Measurements from ENCODE around the gene IL1RL1.

The IL1RL1 gene

DNA sequence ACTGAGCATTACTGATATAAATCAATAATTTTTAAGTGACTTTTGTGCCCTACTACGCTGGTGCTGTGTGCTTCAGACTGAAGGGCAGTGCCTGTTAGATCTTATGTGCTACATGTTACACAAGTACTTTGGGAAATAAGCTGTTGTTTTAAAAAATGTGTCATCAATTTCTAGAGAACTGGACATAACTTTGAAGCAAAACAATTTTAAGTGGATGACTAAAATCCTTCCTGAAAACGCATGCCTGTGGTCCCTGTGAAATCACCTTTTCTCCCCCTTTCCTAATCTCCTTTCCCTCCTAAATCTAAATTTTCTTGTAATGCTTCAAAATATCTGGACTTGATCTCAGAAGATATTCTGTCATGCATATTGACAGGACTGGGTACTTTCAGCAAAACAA is 7.1 kb upstream of the IL1RL1 start:
- no peak for DNase-seq (ENCODE audit: low spot score)
- WGBS, 2 donors (ENCODE audit: extremely low coverage in 2 of 2, insufficient read length in 2 of 2, insufficient replicate concordance in 1 of 2) = no CpG with 5 or more reads among the region's 2 CpGs
- Histone ChIP-seq H3K4me3 (ENCODE audit: low read length in 2 of 2) (no peak overlapping the region), H3K79me1 (ENCODE audit: low read depth, low read length) (no peaks in the 10 kb centered on the region), H2BK12ac (ENCODE audit: low read length) (no peak overlapping the region), H2BK5ac (ENCODE audit: low read length) (no peak overlapping the region), H3K27me3 (ENCODE audit: control insufficient read depth in 3 of 3, insufficient read depth in 3 of 3, low read depth in 1 of 3, low read length in 3 of 3) (no peaks in the 10 kb centered on the region), H3K9ac (ENCODE audit: low read depth, low read length, poor library complexity) (no peak overlapping the region), H3K9me3 (replicated peaks in 1 of 2; ENCODE audit: control insufficient read depth in 2 of 2, insufficient read depth in 1 of 2, low read depth in 1 of 2, low read length in 2 of 2) (no peaks in the 10 kb centered on the region), H2BK120ac (ENCODE audit: low read depth, low read length) (no peak overlapping the region), H4K91ac (ENCODE audit: low read depth, low read length, poor library complexity) (no peak overlapping the region), H2AK5ac (ENCODE audit: low read depth, low read length) (no peak overlapping the region), H4K8ac (ENCODE audit: low read depth, low read length) (no peak overlapping the region), H3K36me3 (replicated peaks in 1 of 2; ENCODE audit: control insufficient read depth in 2 of 2, insufficient read depth in 2 of 2, low read length in 2 of 2) (no peaks in the 10 kb centered on the region), H3K18ac (ENCODE audit: low read length) (no peak overlapping the region), H3K14ac (ENCODE audit: low read length) (no peak overlapping the region), H3K27ac (replicated peaks; ENCODE audit: low read length) (no peak overlapping the region), H2BK15ac (ENCODE audit: low read length) (no peak overlapping the region), H3K4ac (ENCODE audit: low read length) (no peak overlapping the region), H2AFZ (ENCODE audit: low read length) (no peak overlapping the region), H3K4me1 (ENCODE audit: control insufficient read depth in 2 of 2, insufficient read depth in 1 of 2, low read depth in 1 of 2, low read length in 2 of 2) (no peaks in the 10 kb centered on the region), H3K4me2 (ENCODE audit: insufficient read depth, low read length, poor library complexity, severe bottlenecking) (no peak overlapping the region), H3K23ac (ENCODE audit: low read depth, low read length, poor library complexity) (no peak overlapping the region)

GRCh38 chr2:102304711-102305611 is 6.4 kb upstream of the IL1RL1 start:
- Histone ChIP-seq H3K9ac (ENCODE audit: low read depth, low read length, poor library complexity) (no peak overlapping the region), H3K27ac (replicated peaks; ENCODE audit: low read length) (no peak overlapping the region), H2AK5ac (ENCODE audit: low read depth, low read length) (no peak overlapping the region), H4K91ac (ENCODE audit: low read depth, low read length, poor library complexity) (no peak overlapping the region), H2BK5ac (ENCODE audit: low read length) (no peak overlapping the region), H3K4me2 (ENCODE audit: insufficient read depth, low read length, poor library complexity, severe bottlenecking) (no peak overlapping the region), H3K4me1 (ENCODE audit: control insufficient read depth in 2 of 2, insufficient read depth in 1 of 2, low read depth in 1 of 2, low read length in 2 of 2) (no peaks in the 10 kb centered on the region), H3K9me3 (replicated peaks in 1 of 2; ENCODE audit: control insufficient read depth in 2 of 2, insufficient read depth in 1 of 2, low read depth in 1 of 2, low read length in 2 of 2) (no peaks in the 10 kb centered on the region), H3K79me1 (ENCODE audit: low read depth, low read length) (no peaks in the 10 kb centered on the region), H3K27me3 (ENCODE audit: control insufficient read depth in 3 of 3, insufficient read depth in 3 of 3, low read depth in 1 of 3, low read length in 3 of 3) (no peaks in the 10 kb centered on the region), H2BK120ac (ENCODE audit: low read depth, low read length) (no peak overlapping the region), H2BK15ac (ENCODE audit: low read length) (no peak overlapping the region), H3K14ac (ENCODE audit: low read length) (no peak overlapping the region), H2BK12ac (ENCODE audit: low read length) (no peak overlapping the region), H3K4ac (ENCODE audit: low read length) (no peak overlapping the region), H2AFZ (ENCODE audit: low read length) (no peak overlapping the region), H3K36me3 (replicated peaks in 1 of 2; ENCODE audit: control insufficient read depth in 2 of 2, insufficient read depth in 2 of 2, low read length in 2 of 2) (no peaks in the 10 kb centered on the region), H3K4me3 (ENCODE audit: low read length in 2 of 2) (no peak overlapping the region), H4K8ac (ENCODE audit: low read depth, low read length) (no peak overlapping the region), H3K18ac (ENCODE audit: low read length) (no peak overlapping the region), H3K23ac (ENCODE audit: low read depth, low read length, poor library complexity) (no peak overlapping the region)
- WGBS, 2 donors (ENCODE audit: extremely low coverage in 2 of 2, insufficient read length in 2 of 2, insufficient replicate concordance in 1 of 2) = no CpG with 5 or more reads among the region's 11 CpGs
- DNase-seq (ENCODE audit: low spot score) = no peak

DNA sequence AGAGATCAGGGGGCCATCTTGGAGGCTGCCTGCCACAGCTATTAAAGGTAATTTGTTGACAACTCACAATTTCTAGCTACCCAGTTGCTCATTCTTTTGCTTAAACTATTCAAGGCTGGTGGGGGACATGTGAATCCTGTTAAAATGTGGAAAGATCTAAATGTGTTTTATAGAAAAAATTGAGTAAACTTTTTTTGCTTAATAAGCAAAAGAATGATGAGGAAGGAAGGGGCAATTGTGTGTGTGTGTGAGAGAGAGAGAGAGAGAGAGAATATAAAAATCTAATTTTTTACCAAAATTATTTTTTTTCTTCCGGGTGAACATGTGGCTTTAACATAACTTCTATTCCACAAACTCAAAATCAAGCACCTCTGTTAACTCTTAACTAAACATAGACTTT is 5.2 kb upstream of the IL1RL1 start:
- Histone ChIP-seq H2BK15ac (ENCODE audit: low read length) (no peak overlapping the region), H2AFZ (ENCODE audit: low read length) (no peak overlapping the region), H3K4me1 (ENCODE audit: control insufficient read depth in 2 of 2, insufficient read depth in 1 of 2, low read depth in 1 of 2, low read length in 2 of 2) (no peaks in the 10 kb centered on the region), H3K27ac (replicated peaks; ENCODE audit: low read length) (no peak overlapping the region), H3K4me3 (ENCODE audit: low read length in 2 of 2) (no peak overlapping the region), H3K23ac (ENCODE audit: low read depth, low read length, poor library complexity) (no peak overlapping the region), H3K4ac (ENCODE audit: low read length) (no peak overlapping the region), H4K8ac (ENCODE audit: low read depth, low read length) (no peak overlapping the region), H2BK120ac (ENCODE audit: low read depth, low read length) (no peak overlapping the region), H3K9ac (ENCODE audit: low read depth, low read length, poor library complexity) (no peak overlapping the region), H3K27me3 (ENCODE audit: control insufficient read depth in 3 of 3, insufficient read depth in 3 of 3, low read depth in 1 of 3, low read length in 3 of 3) (no peaks in the 10 kb centered on the region), H2BK12ac (ENCODE audit: low read length) (no peak overlapping the region), H3K14ac (ENCODE audit: low read length) (no peak overlapping the region), H3K9me3 (replicated peaks in 1 of 2; ENCODE audit: control insufficient read depth in 2 of 2, insufficient read depth in 1 of 2, low read depth in 1 of 2, low read length in 2 of 2) (no peaks in the 10 kb centered on the region), H2AK5ac (ENCODE audit: low read depth, low read length) (no peak overlapping the region), H3K79me1 (ENCODE audit: low read depth, low read length) (no peaks in the 10 kb centered on the region), H3K4me2 (ENCODE audit: insufficient read depth, low read length, poor library complexity, severe bottlenecking) (no peak overlapping the region), H3K36me3 (replicated peaks in 1 of 2; ENCODE audit: control insufficient read depth in 2 of 2, insufficient read depth in 2 of 2, low read length in 2 of 2) (no peaks in the 10 kb centered on the region), H3K18ac (ENCODE audit: low read length) (no peak overlapping the region), H2BK5ac (ENCODE audit: low read length) (no peak overlapping the region), H4K91ac (ENCODE audit: low read depth, low read length, poor library complexity) (no peak overlapping the region)
- no CpG with 5 or more reads among the region's 1 CpG for WGBS, 2 donors (ENCODE audit: extremely low coverage in 2 of 2, insufficient read length in 2 of 2, insufficient replicate concordance in 1 of 2)
- no peak for DNase-seq (ENCODE audit: low spot score)

- Histone ChIP-seq H3K4ac (ENCODE audit: low read length) (no peak overlapping the region), H3K79me1 (ENCODE audit: low read depth, low read length) (no peaks in the 10 kb centered on the region), H3K23ac (ENCODE audit: low read depth, low read length, poor library complexity) (no peak overlapping the region), H3K36me3 (replicated peaks in 1 of 2; ENCODE audit: control insufficient read depth in 2 of 2, insufficient read depth in 2 of 2, low read length in 2 of 2) (no peaks in the 10 kb centered on the region), H3K4me3 (ENCODE audit: low read length in 2 of 2) (no peak overlapping the region), H3K4me1 (ENCODE audit: control insufficient read depth in 2 of 2, insufficient read depth in 1 of 2, low read depth in 1 of 2, low read length in 2 of 2) (peaks cover 0 to 3% of the 10 kb centered on the region in 2 donors), H2AK5ac (ENCODE audit: low read depth, low read length) (no peak overlapping the region), H3K27me3 (ENCODE audit: control insufficient read depth in 3 of 3, insufficient read depth in 3 of 3, low read depth in 1 of 3, low read length in 3 of 3) (no peaks in the 10 kb centered on the region), H4K8ac (ENCODE audit: low read depth, low read length) (no peak overlapping the region), H2AFZ (ENCODE audit: low read length) (no peak overlapping the region), H3K14ac (ENCODE audit: low read length) (no peak overlapping the region), H2BK12ac (ENCODE audit: low read length) (no peak overlapping the region), H3K27ac (replicated peaks; ENCODE audit: low read length) (no peak overlapping the region), H3K9ac (ENCODE audit: low read depth, low read length, poor library complexity) (no peak overlapping the region), H3K9me3 (replicated peaks in 1 of 2; ENCODE audit: control insufficient read depth in 2 of 2, insufficient read depth in 1 of 2, low read depth in 1 of 2, low read length in 2 of 2) (peaks cover 0 to 2% of the 10 kb centered on the region in 2 donors), H2BK5ac (ENCODE audit: low read length) (no peak overlapping the region), H3K4me2 (ENCODE audit: insufficient read depth, low read length, poor library complexity, severe bottlenecking) (no peak overlapping the region), H3K18ac (ENCODE audit: low read length) (no peak overlapping the region), H2BK15ac (ENCODE audit: low read length) (no peak overlapping the region), H2BK120ac (ENCODE audit: low read depth, low read length) (no peak overlapping the region), H4K91ac (ENCODE audit: low read depth, low read length, poor library complexity) (no peak overlapping the region)
- no peak for DNase-seq (ENCODE audit: low spot score)
- WGBS, 2 donors (ENCODE audit: extremely low coverage in 2 of 2, insufficient read length in 2 of 2, insufficient replicate concordance in 1 of 2) = no CpG with 5 or more reads among the region's 2 CpGs
These were observed 1.7 kb downstream of the IL1RL1 start for GRCh38 chr2:102313025-102313424.

Measured in neuronal stem cell (in vitro differentiated cells).